ENCODE results near the gene CD200R1. TPM values are rescaled to one million over a fixed set of nuclear protein-coding genes. Genes with fewer than 3 reads are reported as not detected.

The CD200R1 gene
- total RNA-seq, 1 donor from 2014 or later, result 1.5 TPM

GRCh38 chr3:112873632-112874031 lies 101.3 kb downstream of the CD200R1 start:
- Histone ChIP-seq H3K36me3 (no peaks in the 10 kb centered on the region), H3K9me3 (peaks cover 8% of the 10 kb centered on the region), H3K27me3 (ENCODE audit: low read depth) (no peaks in the 10 kb centered on the region), H3K4me1 (no peaks in the 10 kb centered on the region), H3K4me3 (no peak overlapping the region), H3K27ac (no peak overlapping the region)
- ATAC-seq (no peak), DNase-seq (no peak)
- TF ChIP-seq CTCF (IDR thresholded peaks at IDR 0.05), result no peak
- intact Hi-C loops (cut with DNase I), result no loop called here

- H3K4me1 ChIP-seq, result no peaks in the 10 kb centered on the region
- intact Hi-C loops (cut with DNase I), result no loop called here
- no peaks in the 10 kb centered on the region for H3K27me3 ChIP-seq (ENCODE audit: low read depth)
- ATAC-seq, result no peak
- H3K27ac ChIP-seq, result no peak overlapping the region
- H3K4me3 ChIP-seq, result no peak overlapping the region
- peaks cover 8% of the 10 kb centered on the region for H3K9me3 ChIP-seq
- TF ChIP-seq CTCF (IDR thresholded peaks at IDR 0.05), result no peak
- no peaks in the 10 kb centered on the region for H3K36me3 ChIP-seq
- DNase-seq, result no peak
Measured at GRCh38 chr3:112871735-112872134, 103.2 kb downstream of the CD200R1 start.

Other genes with a start within 250 kb of the CD200R1 start
- not detected for gene CD200R1L, start 128.2 kb downstream of the CD200R1 start, total RNA-seq
- 14.4 TPM for gene GTPBP8, start 15.9 kb upstream of the CD200R1 start, total RNA-seq
- gene BOC, start 236.5 kb upstream of the CD200R1 start, total RNA-seq, result 10.1 TPM

Data from lower lobe of right lung (tissue), 2 donors.